Testis (tissue), 2 donors: ENCODE data around the gene MAML3.

ENCODE experiments used
- CTCF ChIP-seq, 3 experiments: fragments of 450-650 bp in 2 of 3; fragments of 200-600 bp in 1 of 3; sonication (generic) in 1 of 3; IDR thresholded peaks; one replicate each; pipeline ENCODE4 v1.5.1; 2016 to 2019; ENCODE audit warnings: antibody characterized with exemption in 3 of 3, mild to moderate bottlenecking in 2 of 3, moderate library complexity in 1 of 3
- POLR2A ChIP-seq: fragments of 450-650 bp; IDR thresholded peaks from one replicate; pipeline ENCODE4 v1.6.1; 2017; ENCODE audit warnings: antibody characterized with exemption, mild to moderate bottlenecking, moderate library complexity

GRCh38 chr4:140071806-140072205 is 82.2 kb downstream of the MAML3 start:
- no peak for TF ChIP-seq POLR2A
- no peak for TF ChIP-seq CTCF (IDR thresholded peaks at IDR 0.05)
